Measurements from ENCODE around the gene SP100. TPM values are rescaled to one million over a fixed set of nuclear protein-coding genes. Genes with fewer than 3 reads are reported as not detected.

SP100 gene
- total and polyA plus RNA-seq, 9 donors: 63.1 to 89.6 (median 75.0) TPM

- Histone ChIP-seq H3K27me3 (no peaks in the 10 kb centered on the region), H3K4me1 (ENCODE audit: insufficient read depth) (no peaks in the 10 kb centered on the region), H3K27ac (no peak overlapping the region), H3K9me3 (no peaks in the 10 kb centered on the region), H3K4me3 (no peak overlapping the region), H3K36me3 (no peaks in the 10 kb centered on the region)
- TF ChIP-seq EP300 (IDR thresholded peaks at IDR 0.05) (no peak), POLR2A (IDR thresholded peaks at IDR 0.05) (no peak), CTCF (IDR thresholded peaks at IDR 0.05) (no peak)
- WGBS, 3 donors: 35 to 38% (median 37%) methylated on average over 6 of the region's 6 CpGs
- intact Hi-C loops (cut with DNase I): no loop called here
- DNase-seq: no peak
Measured at GRCh38 chr2:230577114-230577513, 161.1 kb downstream of the SP100 start.

DNA sequence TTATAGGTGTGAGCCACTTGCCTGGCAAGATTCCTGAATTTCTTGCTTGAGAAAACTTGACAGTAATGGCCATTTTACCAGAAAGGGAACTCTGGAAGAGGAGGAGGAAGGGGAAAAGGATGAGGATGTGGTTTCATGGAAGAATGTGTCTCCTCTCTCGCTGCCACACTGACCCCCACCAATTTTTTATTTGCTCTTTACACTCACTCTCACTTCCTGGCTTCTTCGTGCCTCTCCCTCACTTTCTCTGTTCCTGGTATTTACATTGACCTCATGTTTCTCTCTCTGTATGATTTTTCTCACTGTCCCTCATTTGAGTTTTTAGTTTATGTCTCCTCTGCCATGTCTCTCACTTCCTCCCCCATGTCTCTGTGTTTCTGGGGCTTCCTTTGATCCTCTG is 162.1 kb downstream of the SP100 start:
- 32 to 46% (median 40%) methylated on average over 2 of the region's 2 CpGs for WGBS, 3 donors
- Histone ChIP-seq H3K36me3 (no peaks in the 10 kb centered on the region), H3K4me1 (ENCODE audit: insufficient read depth) (no peaks in the 10 kb centered on the region), H3K27me3 (no peaks in the 10 kb centered on the region), H3K27ac (no peak overlapping the region), H3K4me3 (no peak overlapping the region), H3K9me3 (no peaks in the 10 kb centered on the region)
- intact Hi-C loops (cut with DNase I): no loop called here
- TF ChIP-seq CTCF (IDR thresholded peaks at IDR 0.05) (no peak), POLR2A (IDR thresholded peaks at IDR 0.05) (no peak), EP300 (IDR thresholded peaks at IDR 0.05) (no peak)
- DNase-seq: no peak

GRCh38 chr2:230582851-230583283 is 166.9 kb downstream of the SP100 start:
- no peak for DNase-seq
- Histone ChIP-seq H3K27ac (no peak overlapping the region), H3K9me3 (no peaks in the 10 kb centered on the region), H3K4me3 (no peak overlapping the region), H3K4me1 (ENCODE audit: insufficient read depth) (no peaks in the 10 kb centered on the region), H3K36me3 (no peaks in the 10 kb centered on the region), H3K27me3 (no peaks in the 10 kb centered on the region)
- TF ChIP-seq POLR2A (IDR thresholded peaks at IDR 0.05): no peak
- TF ChIP-seq CTCF (IDR thresholded peaks at IDR 0.05): no peak
- no peak for TF ChIP-seq EP300 (IDR thresholded peaks at IDR 0.05)
- intact Hi-C loops (cut with DNase I): no loop called here
- 69 to 77% (median 69%) methylated on average over 5 of the region's 5 CpGs for WGBS, 3 donors

- TF ChIP-seq EP300 (IDR thresholded peaks at IDR 0.05): no peak
- no peak for TF ChIP-seq POLR2A (IDR thresholded peaks at IDR 0.05)
- TF ChIP-seq CTCF (IDR thresholded peaks at IDR 0.05): no peak
- intact Hi-C loops (cut with DNase I): no loop called here
- 84 to 91% (median 89%) methylated on average over 2 of the region's 2 CpGs for WGBS, 3 donors
- DNase-seq: no peak
- Histone ChIP-seq H3K4me3 (no peak overlapping the region), H3K9me3 (no peaks in the 10 kb centered on the region), H3K27me3 (no peaks in the 10 kb centered on the region), H3K36me3 (no peaks in the 10 kb centered on the region), H3K27ac (no peak overlapping the region), H3K4me1 (ENCODE audit: insufficient read depth) (no peaks in the 10 kb centered on the region)
Measured at GRCh38 chr2:230583581-230583980, 167.6 kb downstream of the SP100 start.
